GM12878 (cell line): ENCODE data around the gene IGF2BP1. TPM values are rescaled to one million over a fixed set of nuclear protein-coding genes. Genes with fewer than 3 reads are reported as not detected.

Experiments used
- CBX3 ChIP-seq: fragments of 200-600 bp; sonication (generic); IDR thresholded peaks from 2 replicates; pipeline ENCODE4 v1.6.1; 2016; ENCODE audit warnings: low read depth, borderline replicate concordance
- CEBPZ ChIP-seq: fragments of 150-350 bp; IDR thresholded peaks from 2 replicates; pipeline ENCODE4 v1.6.1; 2016; ENCODE audit warnings: low read depth, low read length
- HSF1 ChIP-seq: fragments of 150-350 bp; IDR thresholded peaks from 2 replicates; pipeline ENCODE4 v1.6.1; 2014; ENCODE audit warnings: mild to moderate bottlenecking, low read depth, low read length
- SMAD5 ChIP-seq: IDR thresholded peaks from 2 replicates; pipeline ENCODE4 v1.6.1; 2016; ENCODE audit warnings: antibody characterized with exemption, low read depth
- SUZ12 ChIP-seq: fragments of 200-600 bp; sonication (generic); IDR thresholded peaks from one replicate; pipeline ENCODE4 v1.6.1; 2018; ENCODE audit warnings: antibody characterized with exemption, mild to moderate bottlenecking; ENCODE audit not compliant: unreplicated experiment
- ZBTB11 ChIP-seq: fragments of 450-650 bp; formaldehyde crosslinking; IDR thresholded peaks from 2 replicates; pipeline ENCODE4 v1.5.0; 2022; ENCODE audit warnings: mild to moderate bottlenecking, missing genetic modification characterization
- polyA plus RNA-seq, 11 experiments: library from polyadenylated mRNA; depleted of rRNA in 4 of 11; unstranded in 6 of 11; stranded (reverse) in 5 of 11; fragments of >200 nt; fragmentation: Nextera tagmentation in 4 of 11; fragmentation: Illumina TruSeq in 1 of 11; extraction: Ambion mirVana in 4 of 11; extraction: Trizol in 1 of 11; gene quantifications; 1 replicate in 1 of 11; 2 replicates in 10 of 11; pipeline versions ENCODE4 v1.2.1 to v1.2.3, GENCODE V29; 2011 to 2016; ENCODE audit warnings: inconsistent platforms in 2 of 11, missing spikeins in 2 of 11, low read depth in 1 of 11
- total RNA-seq, 4 experiments: library from RNA; depleted of rRNA in 3 of 4; stranded (reverse); fragments of >200 nt in 3 of 4; fragmentation: Illumina TruSeq in 1 of 4; extraction: Trizol in 1 of 4; gene quantifications; 2 replicates each; pipeline versions ENCODE4 v1.2.1 to v1.2.3, GENCODE V29; 2013 to 2021

The IGF2BP1 gene
- total and polyA plus RNA-seq, 10 of the 15 experiments (the other 5 are each of a cell fraction or from before 2014, with no cell fraction given): 0.04 to 2.4 (median 0.13) TPM; not detected in 1

- TF ChIP-seq SUZ12: no peak
- TF ChIP-seq CEBPZ: no peak
- no peak for TF ChIP-seq SMAD5
- no peak for TF ChIP-seq HSF1
- TF ChIP-seq CBX3: no peak
- no peak for TF ChIP-seq ZBTB11 (CRISPR knock-in tag)
Observed at GRCh38 chr17:49085565-49086315, 88.6 kb downstream of the IGF2BP1 start (continued).
